Adipocyte (in vitro differentiated cells): ENCODE measurements around the gene KCNQ1.

Source experiments
- DNase-seq: peaks from one replicate; pipeline ENCODE4 v3.0.0-alpha.2; 2015; ENCODE audit warnings: low read depth
- H3K27me3 ChIP-seq: replicated peaks from 2 replicates; pipeline ENCODE4 v1.7.0; 2013; ENCODE audit warnings: mild to moderate bottlenecking, low read length, moderate library complexity; ENCODE audit not compliant: control insufficient read depth, insufficient read depth
- H3K36me3 ChIP-seq: 2 replicates; pipeline ENCODE4 v1.7.0; 2013; ENCODE audit warnings: low read length, mild to moderate bottlenecking, moderate library complexity; ENCODE audit not compliant: control insufficient read depth, insufficient read depth, severe bottlenecking
- H3K4me1 ChIP-seq: 2 replicates; pipeline ENCODE4 v1.7.0; 2013; ENCODE audit warnings: mild to moderate bottlenecking, low read length, moderate library complexity; ENCODE audit not compliant: control insufficient read depth, insufficient read depth
- H3K4me3 ChIP-seq: 2 replicates; pipeline ENCODE4 v1.7.0; 2013; ENCODE audit warnings: mild to moderate bottlenecking, low read length, moderate library complexity
- H3K9ac ChIP-seq: 2 replicates; pipeline ENCODE4 v1.7.0; 2013; ENCODE audit warnings: mild to moderate bottlenecking, low read length, moderate library complexity
- H3K9me3 ChIP-seq: 2 replicates; pipeline ENCODE4 v1.7.0; 2013; ENCODE audit warnings: mild to moderate bottlenecking, low read length, moderate library complexity; ENCODE audit not compliant: control insufficient read depth

KCNQ1 gene

DNA sequence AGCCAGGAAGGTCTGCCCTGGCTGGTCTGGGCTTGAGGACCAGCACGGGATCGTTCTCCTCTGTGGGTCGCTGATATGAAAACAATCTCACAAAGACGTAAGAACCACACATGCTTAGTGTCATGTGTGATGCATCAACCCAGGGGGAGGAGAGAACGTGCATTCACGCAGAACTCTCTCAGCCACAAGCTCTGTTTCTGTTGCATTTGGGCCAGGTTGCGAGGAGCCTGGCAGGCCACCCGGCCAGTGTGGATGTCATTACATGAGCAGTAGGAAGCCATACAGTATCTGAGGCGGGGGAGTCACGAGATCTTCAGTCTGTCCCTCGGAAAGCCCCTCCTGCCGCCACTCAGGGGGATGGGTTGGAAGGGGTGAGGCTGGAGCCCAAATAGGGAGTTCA lies 308.1 kb downstream of the KCNQ1 start:
- H3K27me3 ChIP-seq: peaks cover 34% of the 10 kb centered on the region
- no peaks in the 10 kb centered on the region for H3K36me3 ChIP-seq
- H3K4me1 ChIP-seq: no peaks in the 10 kb centered on the region
- H3K4me3 ChIP-seq: no peak overlapping the region
- no peak for DNase-seq
- no peak overlapping the region for H3K9ac ChIP-seq
- peaks cover 24% of the 10 kb centered on the region for H3K9me3 ChIP-seq

DNA sequence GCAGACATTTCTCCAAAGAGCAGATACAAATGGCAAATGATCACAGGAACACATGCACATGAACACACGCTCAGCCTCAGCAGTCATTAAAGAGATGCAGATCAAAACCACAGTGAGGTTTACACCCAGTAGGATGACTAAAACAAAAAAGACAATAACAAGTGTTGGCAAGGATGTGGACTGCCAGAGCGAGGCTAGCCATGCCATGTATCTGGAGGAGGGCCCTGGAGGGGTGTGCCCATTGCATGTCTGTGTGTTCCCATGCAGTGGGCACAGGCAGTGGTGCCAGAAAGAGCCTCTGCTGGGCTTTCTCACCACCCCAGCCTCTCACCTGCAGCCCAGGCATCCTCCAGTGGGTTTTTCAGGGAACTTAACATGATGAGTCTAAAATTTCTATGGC lies 309.2 kb downstream of the KCNQ1 start:
- no peak overlapping the region for H3K4me3 ChIP-seq
- no peak overlapping the region for H3K9ac ChIP-seq
- no peak for DNase-seq
- no peaks in the 10 kb centered on the region for H3K36me3 ChIP-seq
- H3K9me3 ChIP-seq: peaks cover 33% of the 10 kb centered on the region
- peaks cover 31% of the 10 kb centered on the region for H3K27me3 ChIP-seq
- no peaks in the 10 kb centered on the region for H3K4me1 ChIP-seq

DNA sequence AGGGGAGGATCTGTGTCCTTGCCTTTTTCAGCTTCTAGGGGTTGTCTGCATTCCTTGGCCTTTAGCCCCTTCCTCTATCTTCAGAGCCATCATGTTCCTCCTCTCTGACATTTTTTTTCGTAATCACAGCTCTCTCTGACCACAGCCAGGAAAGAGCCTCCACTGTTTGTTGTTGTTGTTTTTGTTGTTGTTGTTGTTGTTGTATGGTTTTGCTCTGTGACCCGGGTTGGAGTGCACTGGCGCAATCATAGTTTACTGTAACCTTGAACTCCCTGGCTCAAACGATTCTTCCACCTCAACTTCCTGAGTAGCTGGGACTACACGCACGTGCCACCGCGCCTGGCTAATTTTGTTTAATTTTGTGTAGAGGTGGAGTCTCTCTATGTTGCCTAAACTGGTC lies 310.3 kb downstream of the KCNQ1 start:
- Histone ChIP-seq H3K4me1 (no peaks in the 10 kb centered on the region), H3K36me3 (no peaks in the 10 kb centered on the region), H3K4me3 (no peak overlapping the region), H3K27me3 (peaks cover 31% of the 10 kb centered on the region), H3K9ac (no peak overlapping the region), H3K9me3 (peaks cover 33% of the 10 kb centered on the region)
- DNase-seq: no peak

DNA sequence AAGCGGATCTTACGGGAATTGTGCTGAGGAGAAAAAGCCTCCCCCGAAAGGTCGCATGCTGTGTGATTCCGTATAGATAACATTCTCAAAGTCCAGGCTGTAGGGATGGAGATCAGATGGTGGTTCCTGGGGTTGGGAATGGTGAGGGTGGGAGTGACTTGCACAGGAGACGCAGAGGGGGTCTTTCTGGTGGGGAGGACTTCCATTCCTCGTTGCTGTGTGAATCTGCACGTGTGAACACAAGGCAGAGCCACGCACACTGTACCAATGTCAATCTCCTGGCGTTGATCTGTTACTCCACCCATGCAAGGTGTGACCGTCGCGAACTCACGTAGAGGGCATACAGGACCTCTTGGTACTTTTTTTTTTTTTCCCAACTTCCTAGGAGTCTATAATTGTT lies 313.9 kb downstream of the KCNQ1 start:
- Histone ChIP-seq H3K9me3 (peaks cover 32% of the 10 kb centered on the region), H3K9ac (no peak overlapping the region), H3K4me3 (no peak overlapping the region), H3K4me1 (no peaks in the 10 kb centered on the region), H3K36me3 (no peaks in the 10 kb centered on the region), H3K27me3 (peaks cover 1% of the 10 kb centered on the region)
- DNase-seq: no peak

DNA sequence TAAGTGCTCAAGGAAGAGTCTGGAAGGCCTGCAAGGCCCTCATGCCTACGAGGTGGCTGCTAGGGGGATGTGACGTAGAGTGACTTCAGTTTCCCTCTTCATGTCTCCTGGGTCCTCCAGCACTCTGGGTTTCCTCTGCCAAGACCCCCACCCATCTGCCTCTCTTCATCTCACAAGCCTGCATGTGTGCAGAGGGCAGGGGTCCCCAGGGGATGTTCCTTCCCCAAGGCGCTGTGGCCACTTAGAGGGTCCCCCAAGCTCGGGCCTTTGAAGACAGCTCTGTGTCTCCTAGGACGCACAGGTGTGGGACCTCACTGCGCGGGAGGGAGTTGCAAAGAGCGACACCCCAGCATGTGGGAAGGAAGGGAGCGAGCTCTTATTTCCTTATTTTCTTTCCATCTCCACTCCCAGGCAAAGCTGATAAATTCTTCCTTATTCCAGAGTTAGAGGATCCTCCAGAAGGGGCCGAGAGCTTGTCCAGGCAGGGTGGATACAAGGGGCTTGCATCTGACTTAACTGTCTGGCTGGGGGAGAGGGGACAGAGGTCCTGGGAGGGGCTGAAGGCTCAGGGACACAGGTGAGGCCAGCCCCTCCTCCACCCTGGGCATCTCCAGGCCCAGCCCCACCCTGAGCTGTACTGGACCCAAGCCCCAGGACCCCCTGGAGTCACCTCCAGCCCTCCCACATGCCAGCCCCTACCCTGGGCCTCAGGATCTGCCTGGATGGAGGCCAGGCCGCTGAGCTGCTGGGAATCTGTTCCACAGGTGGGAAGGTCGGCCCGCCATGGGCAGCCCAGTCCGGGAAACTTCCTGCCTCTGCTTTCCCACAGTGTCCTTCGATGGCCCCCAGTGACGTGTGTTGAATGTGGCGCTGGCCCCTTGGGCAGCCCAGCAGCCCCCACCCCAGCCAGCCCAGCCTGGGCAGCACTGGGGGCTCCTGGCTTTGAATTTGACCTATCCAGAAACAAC lies 314.7 kb downstream of the KCNQ1 start:
- Histone ChIP-seq H3K27me3 (no peaks in the 10 kb centered on the region), H3K4me3 (no peak overlapping the region), H3K4me1 (no peaks in the 10 kb centered on the region), H3K9me3 (peaks cover 27% of the 10 kb centered on the region), H3K9ac (no peak overlapping the region), H3K36me3 (no peaks in the 10 kb centered on the region)
- no peak for DNase-seq

DNA sequence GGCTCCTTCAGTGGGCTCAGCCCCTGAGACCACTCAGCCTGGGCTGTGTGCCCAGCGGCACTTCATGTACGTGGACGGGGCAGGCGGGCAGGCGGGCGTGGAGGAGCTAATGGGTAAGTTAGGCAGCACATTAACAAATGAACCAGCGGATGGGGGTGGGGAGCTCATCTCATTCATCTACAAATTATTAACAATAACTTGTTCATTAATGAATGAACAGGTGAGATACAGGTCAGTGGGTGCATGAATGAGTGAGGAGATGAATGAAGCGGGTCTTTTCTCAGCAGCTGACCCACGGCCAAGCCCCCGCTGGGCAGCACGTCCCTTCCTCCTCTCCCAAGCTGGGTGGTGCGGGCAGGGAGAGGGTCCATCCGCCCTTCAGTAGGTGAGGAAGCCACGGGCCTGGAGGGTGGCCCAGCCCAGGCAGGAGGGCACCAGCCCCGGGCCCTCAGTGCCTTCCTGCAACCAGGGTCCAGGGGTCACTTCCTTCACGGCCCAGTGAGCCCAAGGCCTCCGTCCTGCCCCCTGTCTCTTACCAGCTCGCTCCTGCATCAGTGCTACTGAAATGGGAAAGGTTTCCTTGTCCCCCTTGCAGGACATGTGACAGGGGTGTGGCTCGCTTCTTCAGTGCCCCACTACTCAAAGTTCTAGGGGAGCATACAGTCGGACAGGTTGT lies 315.5 kb downstream of the KCNQ1 start:
- no peak for DNase-seq
- no peak overlapping the region for H3K4me3 ChIP-seq

DNA sequence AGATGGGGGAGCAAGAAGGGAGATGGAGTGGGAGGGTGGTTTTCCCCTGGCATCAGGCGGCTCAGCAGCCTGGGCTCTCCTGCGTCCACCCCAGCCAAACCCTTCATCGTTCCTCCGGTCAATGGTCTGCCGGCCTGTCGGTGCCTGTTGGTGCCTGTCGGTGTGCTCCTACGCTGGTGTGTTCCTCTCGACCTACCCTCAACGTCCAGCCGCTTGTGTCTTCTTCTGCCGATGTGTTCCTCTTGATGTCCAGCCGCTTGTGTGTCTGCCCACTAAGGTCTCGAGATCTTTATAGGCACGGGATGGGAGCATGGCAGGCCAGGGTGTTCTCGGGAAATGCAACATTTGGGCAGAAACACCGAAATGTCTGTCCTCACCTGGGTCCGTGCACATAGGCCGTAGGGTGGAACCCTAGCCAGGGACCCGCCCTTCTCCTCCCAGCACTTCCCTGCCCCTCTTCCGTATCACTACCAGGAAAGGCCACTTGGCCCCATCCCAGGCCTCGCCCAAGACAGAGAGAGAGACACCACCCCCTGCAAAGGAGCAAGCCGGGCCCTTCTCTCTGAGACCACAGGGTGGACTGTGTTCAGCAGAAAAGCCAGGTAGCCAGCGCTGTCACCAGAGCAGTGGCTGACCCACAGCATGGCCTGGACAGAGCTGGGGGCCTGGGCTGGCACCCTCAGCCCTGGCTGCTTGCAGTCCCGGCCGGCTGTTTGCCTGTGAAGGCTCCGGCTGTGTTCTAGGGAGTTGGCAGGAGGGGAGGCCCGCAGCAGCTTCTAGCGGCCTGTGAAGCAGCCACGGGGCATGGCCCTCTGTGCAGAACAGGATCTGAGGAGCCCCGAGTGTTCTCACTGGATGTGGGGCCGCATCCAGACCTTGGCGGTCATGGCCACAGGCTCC lies 316.6 kb downstream of the KCNQ1 start:
- Histone ChIP-seq H3K4me3 (no peak overlapping the region), H3K4me1 (no peaks in the 10 kb centered on the region), H3K27me3 (no peaks in the 10 kb centered on the region), H3K9me3 (peaks cover 23% of the 10 kb centered on the region), H3K9ac (no peak overlapping the region), H3K36me3 (no peaks in the 10 kb centered on the region)
- no peak for DNase-seq

More for the DNA sequence above, 315.5 kb downstream of the KCNQ1 start:
- Histone ChIP-seq H3K27me3 (no peaks in the 10 kb centered on the region), H3K4me1 (no peaks in the 10 kb centered on the region), H3K36me3 (no peaks in the 10 kb centered on the region), H3K9ac (no peak overlapping the region), H3K9me3 (peaks cover 23% of the 10 kb centered on the region)

DNA sequence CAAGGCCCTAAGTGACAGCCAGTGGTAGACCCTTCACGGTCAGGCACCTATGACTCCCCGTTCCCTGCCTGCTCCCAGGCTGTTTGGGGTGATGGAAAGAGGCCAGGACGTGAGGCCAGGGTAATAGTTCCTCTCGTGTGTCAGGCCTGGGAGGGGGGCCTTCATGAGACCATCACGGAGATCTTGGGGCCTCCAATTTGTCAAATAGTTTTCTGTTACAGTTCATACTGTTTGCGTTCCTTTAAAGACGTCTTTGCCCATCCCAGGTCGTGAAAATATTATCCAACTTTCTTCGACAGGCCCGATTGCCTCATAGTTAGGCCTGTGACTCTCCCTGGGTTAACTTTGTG lies 317.2 kb downstream of the KCNQ1 start:
- Histone ChIP-seq H3K9me3 (peaks cover 19% of the 10 kb centered on the region), H3K27me3 (no peaks in the 10 kb centered on the region), H3K4me1 (no peaks in the 10 kb centered on the region), H3K9ac (no peak overlapping the region), H3K4me3 (no peak overlapping the region), H3K36me3 (no peaks in the 10 kb centered on the region)
- DNase-seq: no peak

DNA sequence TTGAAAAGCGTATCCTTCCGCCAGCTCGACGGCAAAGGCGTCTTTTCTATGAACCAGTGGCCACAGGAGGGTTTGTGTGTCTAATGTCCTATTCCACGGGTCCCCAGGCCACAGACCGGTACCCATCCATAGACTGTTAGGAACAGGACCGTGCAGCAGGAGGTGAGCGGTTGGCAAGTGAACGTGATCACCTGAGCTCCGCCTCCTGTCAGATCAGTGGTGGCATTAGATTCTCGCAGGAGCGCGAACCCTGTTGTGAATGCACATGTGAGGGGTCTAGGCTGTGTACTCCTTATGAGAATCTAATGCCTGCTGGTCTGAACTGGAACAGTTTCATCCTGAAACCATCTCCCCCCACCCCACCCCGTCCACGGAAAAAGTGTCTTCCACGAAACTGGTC lies 317.6 kb downstream of the KCNQ1 start:
- Histone ChIP-seq H3K9ac (no peak overlapping the region), H3K27me3 (no peaks in the 10 kb centered on the region), H3K4me1 (no peaks in the 10 kb centered on the region), H3K9me3 (peaks cover 14% of the 10 kb centered on the region), H3K36me3 (no peaks in the 10 kb centered on the region), H3K4me3 (no peak overlapping the region)
- DNase-seq: no peak

DNA sequence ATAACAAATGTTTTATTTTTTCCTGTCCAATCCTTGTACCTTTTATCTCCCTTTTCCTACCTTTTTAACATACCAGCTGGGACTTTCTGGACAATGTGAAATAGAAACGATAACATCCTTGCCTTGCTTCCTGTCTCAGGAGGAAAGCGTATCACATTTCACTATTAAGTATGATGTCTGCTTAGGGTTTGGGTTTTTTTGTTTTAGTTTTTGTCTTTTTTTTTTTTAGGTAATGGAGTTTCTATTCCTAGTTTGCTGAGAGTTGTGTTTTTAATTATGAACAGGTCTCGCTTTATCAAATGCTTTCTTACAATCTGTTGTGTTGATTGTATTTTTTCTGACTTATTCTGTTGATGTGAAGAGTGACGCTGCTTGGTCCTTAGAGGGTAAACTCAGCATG lies 319.2 kb downstream of the KCNQ1 start:
- Histone ChIP-seq H3K9ac (no peak overlapping the region), H3K27me3 (no peaks in the 10 kb centered on the region), H3K4me3 (no peak overlapping the region), H3K36me3 (no peaks in the 10 kb centered on the region), H3K4me1 (no peaks in the 10 kb centered on the region), H3K9me3 (no peaks in the 10 kb centered on the region)
- no peak for DNase-seq

DNA sequence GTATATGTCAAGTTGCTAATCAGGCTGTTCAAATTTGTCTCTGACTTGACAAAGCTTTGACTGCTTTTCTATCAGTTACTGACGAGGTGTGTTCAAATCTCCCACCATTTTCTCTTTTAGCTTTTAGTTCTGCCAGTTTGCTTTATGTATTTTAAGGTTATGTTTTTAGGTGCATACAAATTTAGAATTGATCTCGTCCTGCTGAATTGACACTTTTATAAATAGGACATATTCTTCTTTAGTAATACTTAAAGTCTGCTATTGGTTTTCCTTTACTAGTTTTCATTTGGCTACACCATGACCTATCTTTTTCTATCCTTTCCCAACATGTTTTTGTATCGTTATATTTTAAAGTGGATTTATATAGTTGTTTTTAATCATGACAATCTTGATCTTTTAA lies 320.7 kb downstream of the KCNQ1 start:
- no peaks in the 10 kb centered on the region for H3K27me3 ChIP-seq
- H3K4me3 ChIP-seq: no peak overlapping the region
- no peaks in the 10 kb centered on the region for H3K4me1 ChIP-seq
- no peak overlapping the region for H3K9ac ChIP-seq
- no peaks in the 10 kb centered on the region for H3K36me3 ChIP-seq
- H3K9me3 ChIP-seq: no peaks in the 10 kb centered on the region
- DNase-seq: no peak
